Panc1 (cell line): Measurements from ENCODE around the gene RPRD1A.

Experiments used
- TCF7L2 ChIP-seq: IDR thresholded peaks from 2 replicates; pipeline ENCODE4 v1.6.1; 2011; ENCODE audit warnings: mild to moderate bottlenecking, low read depth, low read length, inconsistent platforms
- TF ChIP-seq, protein P1 (sequence below): fragments of 450-650 bp; IDR thresholded peaks from 2 replicates; pipeline ENCODE4 v1.5.1; 2017; ENCODE audit warnings: mild to moderate bottlenecking

DNA sequence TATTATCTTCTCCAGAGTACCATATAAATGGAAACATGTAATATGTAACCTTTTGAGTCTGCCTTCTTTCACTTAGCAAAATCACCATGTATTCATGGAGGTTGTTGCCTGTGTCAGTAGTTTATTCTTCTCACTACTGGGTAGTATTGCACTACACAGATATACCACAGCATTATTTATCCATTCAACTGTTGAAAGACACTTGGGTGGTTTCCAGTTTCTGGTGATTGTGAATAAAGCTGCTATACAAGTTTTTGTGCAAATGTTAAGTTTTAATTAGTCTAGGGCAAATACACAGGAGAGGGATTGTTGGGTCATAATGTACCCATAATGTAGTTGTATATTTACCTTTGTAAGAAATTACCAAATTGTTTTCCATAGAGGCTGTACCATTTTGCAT lies 29.6 kb upstream of the RPRD1A start:
- TF ChIP-seq, protein P1, sequence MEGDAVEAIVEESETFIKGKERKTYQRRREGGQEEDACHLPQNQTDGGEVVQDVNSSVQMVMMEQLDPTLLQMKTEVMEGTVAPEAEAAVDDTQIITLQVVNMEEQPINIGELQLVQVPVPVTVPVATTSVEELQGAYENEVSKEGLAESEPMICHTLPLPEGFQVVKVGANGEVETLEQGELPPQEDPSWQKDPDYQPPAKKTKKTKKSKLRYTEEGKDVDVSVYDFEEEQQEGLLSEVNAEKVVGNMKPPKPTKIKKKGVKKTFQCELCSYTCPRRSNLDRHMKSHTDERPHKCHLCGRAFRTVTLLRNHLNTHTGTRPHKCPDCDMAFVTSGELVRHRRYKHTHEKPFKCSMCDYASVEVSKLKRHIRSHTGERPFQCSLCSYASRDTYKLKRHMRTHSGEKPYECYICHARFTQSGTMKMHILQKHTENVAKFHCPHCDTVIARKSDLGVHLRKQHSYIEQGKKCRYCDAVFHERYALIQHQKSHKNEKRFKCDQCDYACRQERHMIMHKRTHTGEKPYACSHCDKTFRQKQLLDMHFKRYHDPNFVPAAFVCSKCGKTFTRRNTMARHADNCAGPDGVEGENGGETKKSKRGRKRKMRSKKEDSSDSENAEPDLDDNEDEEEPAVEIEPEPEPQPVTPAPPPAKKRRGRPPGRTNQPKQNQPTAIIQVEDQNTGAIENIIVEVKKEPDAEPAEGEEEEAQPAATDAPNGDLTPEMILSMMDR: no peak
- TF ChIP-seq TCF7L2: no peak
